ENCODE measurements around the gene HP. TPM values are rescaled to one million over a fixed set of nuclear protein-coding genes. Genes with fewer than 3 reads are reported as not detected.
"Not testable (repeated sequence)": the region's sequence is repeated elsewhere in the genome, so short reads cannot be mapped to it uniquely, and the experiment has no call there.

Gene HP
- total RNA-seq, 1 donor from 2014 or later, result not detected

- Histone ChIP-seq H3K36me3 (ENCODE audit: control insufficient read depth, insufficient read depth, low read length) (no peaks in the 10 kb centered on the region), H3K27me3 (ENCODE audit: control insufficient read depth, insufficient read depth, low read length) (no peaks in the 10 kb centered on the region), H3K4me3 (ENCODE audit: low read depth, low read length) (no peak overlapping the region)
- DNase-seq (ENCODE audit: low read depth), result no peak
- TF ChIP-seq CTCF (IDR thresholded peaks at IDR 0.05; ENCODE audit: insufficient read depth, low read length, poor library complexity, severe bottlenecking), result no peak
Observed at GRCh38 chr16:72044825-72045359, 9.4 kb upstream of the HP start.

DNA sequence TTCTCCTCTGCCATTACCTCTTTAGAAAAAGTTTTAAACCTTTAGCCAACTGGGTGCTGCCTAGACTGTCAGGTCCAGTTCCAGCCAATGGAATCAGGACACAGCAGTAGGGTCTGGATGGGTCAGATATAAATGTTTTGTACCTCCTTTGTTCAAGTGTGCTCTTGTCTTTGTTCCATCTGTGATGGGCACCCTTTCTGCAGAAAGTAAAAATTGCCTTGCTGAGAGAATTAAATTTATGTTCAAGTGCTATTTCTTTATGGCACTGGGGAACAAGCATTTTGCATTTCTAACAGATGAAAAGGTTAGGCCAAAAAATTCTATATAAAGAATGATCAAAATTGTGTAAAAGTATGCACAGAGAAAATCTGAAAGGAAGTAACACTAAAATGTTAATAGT, 5.2 kb upstream of the HP start:
- Histone ChIP-seq H3K4me3 (ENCODE audit: low read depth, low read length) (no peak overlapping the region), H3K36me3 (ENCODE audit: control insufficient read depth, insufficient read depth, low read length) (no peaks in the 10 kb centered on the region), H3K27me3 (ENCODE audit: control insufficient read depth, insufficient read depth, low read length) (no peaks in the 10 kb centered on the region)
- TF ChIP-seq CTCF (IDR thresholded peaks at IDR 0.05; ENCODE audit: insufficient read depth, low read length, poor library complexity, severe bottlenecking), result no peak
- no peak for DNase-seq (ENCODE audit: low read depth)

DNA sequence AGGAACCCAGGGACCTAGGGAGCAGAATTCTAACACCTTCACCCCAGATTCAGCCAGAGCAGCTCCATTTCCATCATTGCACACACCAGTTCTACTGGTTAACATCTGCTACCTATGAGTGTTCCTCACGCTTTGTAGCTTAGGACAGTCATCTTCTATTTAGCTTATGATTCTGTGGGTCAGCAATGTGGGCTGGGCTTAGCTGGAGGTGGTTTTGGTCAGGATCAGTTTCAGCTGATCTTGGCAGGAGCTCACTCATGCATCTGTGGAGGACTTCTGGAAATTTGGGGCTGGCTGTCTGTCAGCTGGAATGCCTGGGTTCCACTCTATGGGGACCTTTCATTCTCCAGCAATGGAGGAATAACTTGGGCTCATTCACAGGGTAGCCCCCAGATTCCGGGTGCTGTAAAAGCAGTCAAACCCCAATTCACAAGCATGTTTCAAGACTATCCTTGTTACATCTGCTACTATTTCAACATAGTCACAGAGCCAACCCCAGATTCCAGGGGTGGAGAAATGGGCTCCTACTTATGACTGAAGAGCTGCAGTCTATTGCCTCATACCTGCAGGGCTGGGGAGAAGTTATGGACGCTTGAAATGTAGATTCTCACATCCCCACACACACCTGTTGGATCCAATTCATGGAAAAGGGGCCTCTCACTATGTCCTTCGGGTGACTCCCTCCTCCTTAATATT, 3.4 kb upstream of the HP start:
- Histone ChIP-seq H3K36me3 (ENCODE audit: control insufficient read depth, insufficient read depth, low read length) (no peaks in the 10 kb centered on the region), H3K4me3 (ENCODE audit: low read depth, low read length) (no peak overlapping the region), H3K27me3 (ENCODE audit: control insufficient read depth, insufficient read depth, low read length) (peaks cover 1% of the 10 kb centered on the region)
- no peak for DNase-seq (ENCODE audit: low read depth)
- TF ChIP-seq CTCF (IDR thresholded peaks at IDR 0.05; ENCODE audit: insufficient read depth, low read length, poor library complexity, severe bottlenecking), result no peak

GRCh38 chr16:72051818-72052217, 2.5 kb upstream of the HP start:
- Histone ChIP-seq H3K4me3 (ENCODE audit: low read depth, low read length) (no peak overlapping the region), H3K27me3 (ENCODE audit: control insufficient read depth, insufficient read depth, low read length) (peaks cover 4% of the 10 kb centered on the region), H3K36me3 (ENCODE audit: control insufficient read depth, insufficient read depth, low read length) (no peaks in the 10 kb centered on the region)
- TF ChIP-seq CTCF (IDR thresholded peaks at IDR 0.05; ENCODE audit: insufficient read depth, low read length, poor library complexity, severe bottlenecking), result no peak
- no peak for DNase-seq (ENCODE audit: low read depth)

DNA sequence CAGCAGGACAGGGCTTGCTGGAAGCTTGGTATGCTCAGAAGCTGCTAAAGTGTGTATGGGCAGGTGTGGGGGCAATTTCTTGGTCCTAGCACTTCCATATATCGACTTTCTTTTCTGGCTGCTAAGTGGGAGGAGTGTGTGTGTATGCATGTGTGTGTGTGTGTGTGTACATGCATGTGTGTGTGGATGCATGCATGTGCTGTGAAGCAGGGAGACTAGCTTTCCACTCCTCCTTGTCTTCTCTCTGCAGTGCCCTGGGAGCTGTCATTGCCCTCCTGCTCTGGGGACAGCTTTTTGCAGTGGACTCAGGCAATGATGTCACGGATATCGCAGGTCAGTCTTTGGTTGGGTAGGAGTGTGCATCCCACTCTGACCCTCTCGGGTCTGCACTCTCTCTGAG, 1.6 kb downstream of the HP start:
- Histone ChIP-seq H3K36me3 (ENCODE audit: control insufficient read depth, insufficient read depth, low read length) (no peaks in the 10 kb centered on the region), H3K27me3 (ENCODE audit: control insufficient read depth, insufficient read depth, low read length) (peaks cover 4% of the 10 kb centered on the region), H3K4me3 (ENCODE audit: low read depth, low read length) (no peak overlapping the region)
- DNase-seq (ENCODE audit: low read depth), result no peak
- TF ChIP-seq CTCF (IDR thresholded peaks at IDR 0.05; ENCODE audit: insufficient read depth, low read length, poor library complexity, severe bottlenecking), result no peak

- DNase-seq (ENCODE audit: low read depth); H3K4me3 ChIP-seq (ENCODE audit: low read depth, low read length); H3K36me3 ChIP-seq (ENCODE audit: control insufficient read depth, insufficient read depth, low read length); H3K27me3 ChIP-seq (ENCODE audit: control insufficient read depth, insufficient read depth, low read length): not testable (repeated sequence)
Observed at GRCh38 chr16:72057313-72057712, 3.0 kb downstream of the HP start.

DNA sequence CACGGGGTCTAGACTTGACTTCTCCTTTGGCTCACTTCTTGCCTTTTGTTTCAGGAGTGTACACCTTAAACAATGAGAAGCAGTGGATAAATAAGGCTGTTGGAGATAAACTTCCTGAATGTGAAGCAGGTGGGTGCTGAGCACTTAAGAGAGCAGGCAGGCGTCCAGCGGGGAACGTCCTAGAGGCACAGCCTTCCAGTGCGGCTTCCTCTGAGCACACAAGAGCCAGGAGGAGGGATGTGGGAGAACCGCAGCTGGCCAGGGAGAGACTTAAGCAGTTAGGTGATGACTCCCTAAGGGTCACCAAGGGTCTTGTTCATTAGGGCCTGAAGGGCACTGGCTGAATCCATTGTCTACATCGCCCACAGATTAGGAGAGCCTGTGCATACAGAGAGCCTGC, 4.8 kb downstream of the HP start:
- H3K4me3 ChIP-seq (ENCODE audit: low read depth, low read length); H3K36me3 ChIP-seq (ENCODE audit: control insufficient read depth, insufficient read depth, low read length); H3K27me3 ChIP-seq (ENCODE audit: control insufficient read depth, insufficient read depth, low read length); DNase-seq (ENCODE audit: low read depth): not testable (repeated sequence)

All from kidney epithelial cell (primary cell).